A673 (cell line): ENCODE data around the gene CDC6.

Experiments used
- CTCF ChIP-seq: fragments of 300-800, 200-600 bp; sonication (generic); conservative IDR thresholded peaks from 2 replicates; pipeline ENCODE4 v1.5.1; 2017; ENCODE audit warnings: low read depth, mild to moderate bottlenecking, antibody characterized with exemption, low read length, moderate library complexity, mixed read lengths
- EZH2 ChIP-seq: fragments of 200-600 bp; sonication (generic); IDR thresholded peaks from 2 replicates; pipeline ENCODE4 v1.6.1; 2017; ENCODE audit warnings: borderline replicate concordance, low read depth, mild to moderate bottlenecking, mixed read lengths, antibody characterized with exemption, low read length; ENCODE audit not compliant: poor library complexity, severe bottlenecking

- no peak for TF ChIP-seq CTCF
- TF ChIP-seq EZH2: no peak
Measured at GRCh38 chr17:40284085-40284713, 3.5 kb upstream of the CDC6 start.
